DOHH2 (cell line): Measurements from ENCODE around the gene ABCC6.

Experiments
- H3F3A ChIP-seq: fragments of 200-600 bp; sonication (generic), shearing (Covaris generic); 2 replicates; pipeline ENCODE4 v1.6.0; 2016; ENCODE audit warnings: antibody characterized with exemption, mild to moderate bottlenecking; ENCODE audit not compliant: control insufficient read depth, insufficient read depth
- H3K27ac ChIP-seq: fragments of 200-600 bp; sonication (generic); 2 replicates; pipeline ENCODE4 v1.5.1; 2014; ENCODE audit warnings: low read depth, mild to moderate bottlenecking, low read length, moderate library complexity
- H3K27me3 ChIP-seq: fragments of 200-600 bp; sonication (generic); 2 replicates; pipeline ENCODE4 v1.6.1; 2014; ENCODE audit warnings: mild to moderate bottlenecking, low read length, mixed read lengths; ENCODE audit not compliant: control insufficient read depth
- H3K36me3 ChIP-seq: fragments of 200-600 bp; sonication (generic); 2 replicates; pipeline ENCODE4 v1.6.1; 2014; ENCODE audit warnings: mild to moderate bottlenecking, low read length, moderate library complexity, mixed read lengths; ENCODE audit not compliant: control insufficient read depth
- H3K4me1 ChIP-seq: fragments of 200-600 bp; sonication (generic); 2 replicates; pipeline ENCODE4 v1.6.1; 2014; ENCODE audit warnings: mild to moderate bottlenecking, low read length, mixed read lengths; ENCODE audit not compliant: control insufficient read depth
- H3K4me2 ChIP-seq: fragments of 200-600 bp; sonication (generic); 2 replicates; pipeline ENCODE4 v1.6.0; 2014; ENCODE audit warnings: mild to moderate bottlenecking, low read length, moderate library complexity
- H3K4me3 ChIP-seq: fragments of 200-600 bp; sonication (generic); 2 replicates; pipeline ENCODE4 v1.5.1; 2014; ENCODE audit warnings: mild to moderate bottlenecking, low read length, mixed read lengths
- H3K79me2 ChIP-seq: fragments of 200-600 bp; sonication (generic); 2 replicates; pipeline ENCODE4 v1.6.1; 2014; ENCODE audit warnings: mild to moderate bottlenecking, low read length, mixed read lengths; ENCODE audit not compliant: control insufficient read depth
- H3K9me2 ChIP-seq: fragments of 200-600 bp; sonication (generic); replicated peaks from 2 replicates; pipeline ENCODE4 v1.6.1; 2014; ENCODE audit warnings: mild to moderate bottlenecking, low read length, mixed read lengths; ENCODE audit not compliant: control insufficient read depth
- H3K9me3 ChIP-seq: fragments of 200-600 bp; sonication (generic); 2 replicates; pipeline ENCODE4 v1.6.1; 2014; ENCODE audit warnings: antibody characterized with exemption, low read length, mixed read lengths; ENCODE audit not compliant: control insufficient read depth, insufficient read depth
- H4K20me1 ChIP-seq: fragments of 200-600 bp; sonication (generic); 2 replicates; pipeline ENCODE4 v1.6.0; 2014; ENCODE audit warnings: low read depth, mild to moderate bottlenecking, antibody characterized with exemption, low read length, moderate library complexity; ENCODE audit not compliant: control insufficient read depth, insufficient read depth
- CTCF ChIP-seq: fragments of 200-600 bp; sonication (generic); IDR thresholded peaks from one replicate; pipeline ENCODE4 v1.5.1; 2014; ENCODE audit warnings: antibody characterized with exemption, mild to moderate bottlenecking, low read depth, low read length; ENCODE audit not compliant: poor library complexity, severe bottlenecking
- EZH2phosphoT487 ChIP-seq: fragments of 200-600 bp; sonication (generic); IDR thresholded peaks from 2 replicates; pipeline ENCODE4 v1.6.1; 2017; ENCODE audit warnings: borderline replicate concordance, mild to moderate bottlenecking, antibody characterized with exemption, low read length, moderate library complexity, mixed read lengths

Gene ABCC6

DNA sequence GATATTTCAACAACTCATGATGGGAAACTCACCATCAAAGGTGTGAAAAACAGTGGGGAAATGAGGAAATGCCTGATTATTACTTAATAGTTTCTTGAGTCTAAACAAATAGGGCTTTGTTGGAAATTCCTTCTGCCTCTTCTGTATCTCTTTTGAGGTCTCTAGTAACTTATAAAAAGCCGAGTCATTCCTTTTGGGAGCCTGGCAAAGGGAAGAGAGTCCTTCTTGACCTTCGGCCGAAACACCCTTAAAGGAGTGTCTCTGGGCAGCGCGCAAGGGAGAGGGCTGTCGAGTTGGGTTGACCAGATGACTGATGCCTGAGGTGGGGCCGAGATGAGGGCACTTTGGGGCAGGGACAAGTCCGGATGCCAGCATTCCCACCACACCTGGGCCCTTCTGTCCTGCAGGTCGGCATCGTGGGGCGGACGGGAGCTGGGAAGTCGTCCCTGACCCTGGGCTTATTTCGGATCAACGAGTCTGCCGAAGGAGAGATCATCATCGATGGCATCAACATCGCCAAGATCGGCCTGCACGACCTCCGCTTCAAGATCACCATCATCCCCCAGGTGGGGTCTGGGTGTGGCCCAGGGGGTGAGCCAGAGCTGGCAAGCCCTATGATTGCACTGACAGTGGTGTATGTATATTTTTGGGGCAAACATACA is 89.2 kb downstream of the ABCC6 start:
- H3K36me3 ChIP-seq = peaks cover 56% of the 10 kb centered on the region
- H3K27me3 ChIP-seq = no peaks in the 10 kb centered on the region
- H3K4me3 ChIP-seq = no peak overlapping the region
- no peak overlapping the region for H3K27ac ChIP-seq
- H3K9me2 ChIP-seq = no peaks in the 10 kb centered on the region
- H3K4me1 ChIP-seq = no peaks in the 10 kb centered on the region
- no peaks in the 10 kb centered on the region for H3K9me3 ChIP-seq
- H3F3A ChIP-seq = no peaks in the 10 kb centered on the region
- no peak overlapping the region for H3K4me2 ChIP-seq
- no peaks in the 10 kb centered on the region for H3K79me2 ChIP-seq
- H4K20me1 ChIP-seq = no peaks in the 10 kb centered on the region
- no peak for TF ChIP-seq CTCF
- no peak for TF ChIP-seq EZH2phosphoT487

- Histone ChIP-seq H3F3A (no peaks in the 10 kb centered on the region), H3K27me3 (no peaks in the 10 kb centered on the region), H3K36me3 (peaks cover 56% of the 10 kb centered on the region), H3K9me2 (no peaks in the 10 kb centered on the region), H3K4me1 (peaks cover 3% of the 10 kb centered on the region), H4K20me1 (no peaks in the 10 kb centered on the region), H3K27ac (no peak overlapping the region), H3K4me2 (no peak overlapping the region), H3K9me3 (no peaks in the 10 kb centered on the region), H3K4me3 (no peak overlapping the region), H3K79me2 (no peaks in the 10 kb centered on the region)
- TF ChIP-seq CTCF (no peak), EZH2phosphoT487 (no peak)
Observed at GRCh38 chr16:16131659-16132058, 91.6 kb downstream of the ABCC6 start.

GRCh38 chr16:16131204-16131603 is 92.1 kb downstream of the ABCC6 start:
- no peaks in the 10 kb centered on the region for H3K79me2 ChIP-seq
- no peak for TF ChIP-seq EZH2phosphoT487
- no peak for TF ChIP-seq CTCF
- H3K9me3 ChIP-seq = no peaks in the 10 kb centered on the region
- H3K4me3 ChIP-seq = no peak overlapping the region
- no peak overlapping the region for H3K4me2 ChIP-seq
- peaks cover 3% of the 10 kb centered on the region for H3K4me1 ChIP-seq
- H3K27ac ChIP-seq = no peak overlapping the region
- no peaks in the 10 kb centered on the region for H3K9me2 ChIP-seq
- H3F3A ChIP-seq = no peaks in the 10 kb centered on the region
- no peaks in the 10 kb centered on the region for H3K27me3 ChIP-seq
- H3K36me3 ChIP-seq = peaks cover 52% of the 10 kb centered on the region
- H4K20me1 ChIP-seq = no peaks in the 10 kb centered on the region
